Activated CD8-positive, alpha-beta memory T cell treated with anti-CD3 and anti-CD28 coated beads, Interleukin-2, amount 50 U/mL, for 4 hours (primary cell): ENCODE measurements around the gene CNKSR1.

Experiments
- DNase-seq: peaks from one replicate; pipeline ENCODE4 v3.0.0-alpha.2; 2020

The CNKSR1 gene, protein sequence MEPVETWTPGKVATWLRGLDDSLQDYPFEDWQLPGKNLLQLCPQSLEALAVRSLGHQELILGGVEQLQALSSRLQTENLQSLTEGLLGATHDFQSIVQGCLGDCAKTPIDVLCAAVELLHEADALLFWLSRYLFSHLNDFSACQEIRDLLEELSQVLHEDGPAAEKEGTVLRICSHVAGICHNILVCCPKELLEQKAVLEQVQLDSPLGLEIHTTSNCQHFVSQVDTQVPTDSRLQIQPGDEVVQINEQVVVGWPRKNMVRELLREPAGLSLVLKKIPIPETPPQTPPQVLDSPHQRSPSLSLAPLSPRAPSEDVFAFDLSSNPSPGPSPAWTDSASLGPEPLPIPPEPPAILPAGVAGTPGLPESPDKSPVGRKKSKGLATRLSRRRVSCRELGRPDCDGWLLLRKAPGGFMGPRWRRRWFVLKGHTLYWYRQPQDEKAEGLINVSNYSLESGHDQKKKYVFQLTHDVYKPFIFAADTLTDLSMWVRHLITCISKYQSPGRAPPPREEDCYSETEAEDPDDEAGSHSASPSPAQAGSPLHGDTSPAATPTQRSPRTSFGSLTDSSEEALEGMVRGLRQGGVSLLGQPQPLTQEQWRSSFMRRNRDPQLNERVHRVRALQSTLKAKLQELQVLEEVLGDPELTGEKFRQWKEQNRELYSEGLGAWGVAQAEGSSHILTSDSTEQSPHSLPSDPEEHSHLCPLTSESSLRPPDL

DNA sequence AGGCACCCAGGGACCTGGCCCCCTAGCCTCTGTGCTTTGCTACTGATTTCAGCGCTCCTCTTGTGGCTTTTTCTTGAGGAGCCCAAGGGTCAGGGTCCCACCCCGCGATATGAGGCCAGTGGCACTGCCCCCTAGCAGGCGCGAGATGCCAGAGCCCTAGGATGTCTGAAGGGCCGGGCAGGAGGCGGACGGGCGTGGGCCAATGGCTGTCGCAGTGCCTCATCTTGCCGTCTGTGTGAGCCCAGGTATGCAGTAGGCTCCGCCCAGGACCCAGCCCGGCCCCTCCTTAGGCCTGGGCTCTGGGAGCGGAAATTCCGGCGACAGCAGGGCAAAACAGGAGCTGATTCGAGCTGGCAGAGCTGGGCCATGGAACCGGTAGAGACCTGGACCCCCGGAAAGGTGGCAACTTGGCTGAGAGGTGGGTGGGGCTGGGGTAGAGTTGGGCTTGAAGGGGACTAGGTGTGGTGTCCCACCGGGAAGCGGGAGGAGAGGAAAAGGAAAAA, at the start of gene CNKSR1:
TSS of gene CNKSR1 (plus strand) at position 310 of the 503 bp plus-strand sequence. CDS start at position 367, 57 bp downstream.
- DNase-seq = no peak

- DNase-seq = no peak
These were observed 47.5 kb upstream of the CNKSR1 start for GRCh38 chr1:26129778-26130177.

GRCh38 chr1:26130695-26131094, 46.6 kb upstream of the CNKSR1 start:
- DNase-seq = no peak

GRCh38 chr1:26132128-26132833, 45.0 kb upstream of the CNKSR1 start:
- DNase-seq = no peak

GRCh38 chr1:26132834-26133167, 44.5 kb upstream of the CNKSR1 start:
- no peak for DNase-seq

GRCh38 chr1:26134466-26134865, 42.8 kb upstream of the CNKSR1 start:
- no peak for DNase-seq

- no peak for DNase-seq
These were observed 38.2 kb upstream of the CNKSR1 start for GRCh38 chr1:26138974-26139558.

DNA sequence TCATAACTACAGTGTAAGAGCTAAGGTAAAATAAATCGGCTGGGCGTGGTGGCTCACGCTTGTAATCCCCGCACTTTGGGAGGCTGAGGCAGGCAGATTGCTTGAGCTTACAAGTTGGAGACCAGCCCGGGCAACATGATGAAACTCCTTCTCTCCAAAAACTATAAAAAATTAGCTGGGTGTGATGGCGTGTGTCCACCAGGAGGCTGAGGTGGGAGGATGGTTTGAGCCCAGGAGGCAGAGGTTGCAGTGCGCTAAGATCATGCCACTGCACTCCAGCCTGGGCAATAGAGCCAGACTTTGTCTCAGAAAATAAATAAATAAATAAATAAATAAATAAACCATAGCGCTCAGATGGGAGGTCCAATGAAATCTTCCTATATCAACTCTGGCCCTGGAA, 35.1 kb upstream of the CNKSR1 start:
- DNase-seq = no peak

GRCh38 chr1:26145041-26145959, 32.0 kb upstream of the CNKSR1 start:
- DNase-seq = peak; percentile 83

DNA sequence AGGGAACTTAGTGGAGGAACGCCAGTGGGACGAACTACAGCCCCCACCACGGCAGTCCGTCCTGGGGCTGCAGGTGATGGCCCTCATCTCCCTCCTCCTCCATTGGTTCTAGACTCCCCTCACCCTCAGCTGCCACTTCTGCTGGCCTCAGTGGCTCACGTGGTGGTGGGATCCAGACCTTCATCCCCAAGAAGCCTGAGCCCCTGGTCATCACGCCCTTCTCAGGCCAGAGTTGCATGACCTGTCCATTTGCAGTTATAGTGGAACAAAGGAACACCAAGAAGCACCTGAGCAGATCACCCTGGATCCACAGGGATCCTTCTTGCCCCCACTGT, 31.4 kb upstream of the CNKSR1 start:
- DNase-seq = no peak

GRCh38 chr1:26148887-26149286, 28.4 kb upstream of the CNKSR1 start:
- no peak for DNase-seq

DNA sequence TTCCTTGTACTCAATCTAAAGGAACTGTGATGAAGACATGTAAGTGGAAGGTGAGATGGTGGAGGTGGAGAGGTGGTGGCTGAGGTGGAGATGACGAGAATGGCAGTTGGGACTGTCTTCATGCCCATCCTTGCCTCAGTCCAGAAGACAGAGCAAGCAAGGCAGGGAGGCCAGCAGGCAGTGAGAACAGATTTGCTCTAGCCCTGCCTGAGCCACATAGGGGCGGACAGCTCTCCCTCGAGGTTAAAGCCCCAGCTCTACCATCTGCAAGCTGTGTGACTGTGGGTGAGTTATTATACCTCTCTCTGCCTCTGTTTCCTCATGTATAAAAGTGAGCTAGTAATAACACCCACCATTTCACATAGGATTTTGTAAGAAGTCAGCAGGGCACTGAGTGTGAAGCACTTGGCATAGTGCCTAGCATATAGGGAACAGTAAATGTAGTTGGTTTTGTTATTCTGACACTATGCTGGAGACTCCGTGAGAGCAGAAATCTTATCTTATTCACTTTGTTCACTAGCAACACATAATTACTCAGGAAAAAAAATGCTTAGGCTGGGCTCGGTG, 23.2 kb upstream of the CNKSR1 start:
- no peak for DNase-seq

GRCh38 chr1:26154750-26155149, 22.5 kb upstream of the CNKSR1 start:
- DNase-seq = no peak

GRCh38 chr1:26155370-26156284, 21.7 kb upstream of the CNKSR1 start:
- DNase-seq = no peak

- no peak for DNase-seq
These were observed 20.8 kb upstream of the CNKSR1 start for GRCh38 chr1:26156285-26157038.

DNA sequence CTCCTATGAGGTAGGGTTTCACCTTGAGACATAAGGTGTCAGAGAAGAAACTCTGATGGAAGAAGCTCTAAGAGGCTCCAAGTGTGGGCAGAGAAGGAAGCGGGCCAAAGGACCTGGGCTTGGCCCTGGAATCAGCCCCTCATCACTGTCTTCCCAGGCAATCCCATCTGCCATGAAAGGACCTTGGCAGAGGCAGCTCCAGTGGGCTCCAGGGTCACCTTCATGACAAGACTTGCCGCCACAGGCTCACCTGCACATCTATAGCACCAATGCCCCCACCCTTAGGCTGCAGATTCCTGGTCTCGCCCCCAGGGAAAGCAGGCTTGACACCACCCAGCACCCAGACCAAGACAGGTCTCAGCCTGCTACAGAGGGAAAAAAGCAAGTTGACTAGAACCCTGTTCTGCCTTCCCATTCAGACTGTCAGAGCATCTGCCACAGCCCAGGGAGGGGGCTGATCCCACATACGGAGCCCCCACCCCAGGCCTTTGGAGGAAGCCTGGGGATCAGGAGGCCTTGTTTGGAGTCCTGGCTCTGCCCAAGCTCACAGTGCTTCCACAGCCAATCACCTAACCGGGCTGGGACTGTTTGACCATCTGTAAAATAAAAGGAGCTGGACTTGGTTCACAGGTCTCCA, 18.9 kb upstream of the CNKSR1 start:
- DNase-seq = no peak

- no peak for DNase-seq
These were observed 18.2 kb upstream of the CNKSR1 start, which contains the start of gene FAM110D for GRCh38 chr1:26158908-26159742. TSS of gene FAM110D (plus strand) at chr1:26159079. CDS start at chr1:26161292, 2,213 bp downstream.

GRCh38 chr1:26159743-26160039, 17.6 kb upstream of the CNKSR1 start:
- DNase-seq = no peak
